IMR-90 (cell line): ENCODE measurements around the gene IL2. TPM values are rescaled to one million over a fixed set of nuclear protein-coding genes. Genes with fewer than 3 reads are reported as not detected.

Experiments
- ATAC-seq: fragments of 200-7000 bp; cut with Tn5 transposase; 2 replicates; pipeline ENCODE4 v1.9.1; 2020; ENCODE audit warnings: low read depth, mild to moderate bottlenecking, moderate library complexity
- BruUV-seq: library from RNA; stranded (reverse); fragments of 400-500 nt; replicated peaks from 2 replicates; lab custom pipeline; 2021; lab: Mats Ljungman, UMichigan
- CTCF ChIA-PET: fragments of 300-600 bp; formaldehyde crosslinking; extraction: SDS; loops from one replicate; lab custom pipeline; 2021; ENCODE audit warnings: antibody characterized with exemption; lab: Yijun Ruan, JAX
- POLR2A ChIA-PET: fragments of 300-600 bp; sonication (Branson Sonifier 250); formaldehyde crosslinking; loops from one replicate; lab custom pipeline; 2022; ENCODE audit warnings: antibody characterized with exemption; ENCODE audit not compliant: unreplicated experiment; lab: Charles Lee
- DNase-seq: peaks from one replicate; pipeline ENCODE4 v3.0.0; 2013
- H2AFZ ChIP-seq: replicated peaks from 2 replicates; pipeline ENCODE3; 2013; ENCODE audit warnings: low read length, mild to moderate bottlenecking; ENCODE audit not compliant: poor library complexity
- H2AK5ac ChIP-seq: 2 replicates; pipeline ENCODE4 v1.6.1; 2013; ENCODE audit warnings: low read depth, low read length, inconsistent platforms
- H2AK9ac ChIP-seq: replicated peaks from 2 replicates; pipeline ENCODE3; 2013; ENCODE audit warnings: mild to moderate bottlenecking, low read depth, low read length, moderate library complexity; ENCODE audit not compliant: poor library complexity
- H2BK120ac ChIP-seq: 2 replicates; pipeline ENCODE4 v1.6.1; 2013; ENCODE audit warnings: low read depth, low read length, inconsistent platforms
- H2BK15ac ChIP-seq: 3 replicates; pipeline ENCODE4 v1.6.1; 2013; ENCODE audit warnings: low read depth, low read length, inconsistent platforms
- H2BK20ac ChIP-seq: 2 replicates; pipeline ENCODE4 v1.6.1; 2013; ENCODE audit warnings: low read depth, mild to moderate bottlenecking, inconsistent platforms, low read length, moderate library complexity
- H2BK5ac ChIP-seq: 2 replicates; pipeline ENCODE4 v1.6.1; 2013; ENCODE audit warnings: mild to moderate bottlenecking, low read depth, low read length, inconsistent platforms; ENCODE audit not compliant: poor library complexity, severe bottlenecking
- H3K14ac ChIP-seq: replicated peaks from 2 replicates; pipeline ENCODE4 v1.6.1; 2013; ENCODE audit warnings: low read depth, low read length, inconsistent platforms
- H3K18ac ChIP-seq: 2 replicates; pipeline ENCODE4 v1.6.1; 2013; ENCODE audit warnings: low read depth, low read length, control low read depth
- H3K23ac ChIP-seq: 2 replicates; pipeline ENCODE4 v1.6.1; 2013; ENCODE audit warnings: low read depth, low read length, inconsistent platforms
- H3K27ac ChIP-seq: 2 replicates; pipeline ENCODE4 v1.5.1; 2013; ENCODE audit warnings: mild to moderate bottlenecking, control low read depth, low read length; ENCODE audit not compliant: insufficient read depth
- H3K27me3 ChIP-seq: 2 replicates; pipeline ENCODE4 v1.6.1; 2013; ENCODE audit warnings: low read length; ENCODE audit not compliant: control insufficient read depth, insufficient read depth
- H3K36me3 ChIP-seq: 2 replicates; pipeline ENCODE4 v1.6.1; 2013; ENCODE audit warnings: low read length, mixed read lengths; ENCODE audit not compliant: control insufficient read depth, insufficient read depth
- H3K4ac ChIP-seq: 2 replicates; pipeline ENCODE4 v1.6.1; 2013; ENCODE audit warnings: low read depth, low read length, inconsistent platforms
- H3K4me1 ChIP-seq: 2 replicates; pipeline ENCODE4 v1.6.1; 2013; ENCODE audit warnings: low read length, mixed read lengths; ENCODE audit not compliant: control insufficient read depth, insufficient read depth
- H3K4me2 ChIP-seq: 2 replicates; pipeline ENCODE4 v1.6.1; 2013; ENCODE audit warnings: low read depth, mild to moderate bottlenecking, control low read depth, low read length, moderate library complexity
- H3K4me3 ChIP-seq: 2 replicates; pipeline ENCODE4 v1.5.1; 2013; ENCODE audit warnings: low read depth, mild to moderate bottlenecking, control low read depth, low read length, moderate library complexity; ENCODE audit not compliant: insufficient read depth
- H3K56ac ChIP-seq: 2 replicates; pipeline ENCODE4 v1.6.1; 2013; ENCODE audit warnings: low read length, inconsistent platforms; ENCODE audit not compliant: insufficient read depth; ENCODE audit errors: extremely low read depth
- H3K79me1 ChIP-seq, 2 experiments: 2 replicates each; pipeline ENCODE4 v1.6.1; 2013; ENCODE audit warnings: low read length in 2 of 2, inconsistent platforms in 1 of 2, low read depth in 1 of 2
- H3K9ac ChIP-seq: 2 replicates; pipeline ENCODE4 v1.6.1; 2013; ENCODE audit warnings: low read depth, low read length, control low read depth
- H3K9me1 ChIP-seq: 2 replicates; pipeline ENCODE4 v1.6.1; 2013; ENCODE audit warnings: low read length, inconsistent platforms; ENCODE audit not compliant: insufficient read depth
- H3K9me3 ChIP-seq: 2 replicates; pipeline ENCODE4 v1.6.1; 2013; ENCODE audit warnings: low read length; ENCODE audit not compliant: control insufficient read depth, insufficient read depth
- H4K20me1 ChIP-seq: 2 replicates; pipeline ENCODE4 v1.6.1; 2013; ENCODE audit warnings: low read length, inconsistent platforms; ENCODE audit not compliant: insufficient read depth
- H4K5ac ChIP-seq: 2 replicates; pipeline ENCODE4 v1.6.1; 2013; ENCODE audit warnings: mild to moderate bottlenecking, low read depth, low read length, control low read depth
- H4K8ac ChIP-seq, 2 experiments: 2 replicates each; pipeline ENCODE4 v1.6.1; 2013; ENCODE audit warnings: low read depth in 2 of 2, low read length in 2 of 2, control low read depth in 1 of 2, inconsistent platforms in 1 of 2
- H4K91ac ChIP-seq: 2 replicates; pipeline ENCODE4 v1.6.1; 2013; ENCODE audit warnings: low read depth, low read length, inconsistent platforms; ENCODE audit not compliant: insufficient read depth
- MAFK ChIP-seq: IDR thresholded peaks from 2 replicates; pipeline ENCODE4 v1.6.1; 2012; ENCODE audit warnings: low read depth, low read length, improper control_type of control experiment
- RCOR1 ChIP-seq: IDR thresholded peaks from 2 replicates; pipeline ENCODE4 v1.6.1; 2012; ENCODE audit warnings: mild to moderate bottlenecking, low read length, improper control_type of control experiment; ENCODE audit not compliant: insufficient replicate concordance
- WGBS, 2 experiments: methylation state at CpG; one replicate each; pipeline versions ENCODE4 v1.1.5 to v1.1.7; 2013; ENCODE audit warnings: missing lambda C conversion rate in 2 of 2; ENCODE audit not compliant: insufficient read length in 1 of 2; ENCODE audit errors: extremely low coverage in 2 of 2; 5-methylcytosine and 5-hydroxymethylcytosine counted together
- dilution Hi-C: fragments of 300-500 bp; cut with HindIII; formaldehyde crosslinking; loops from one replicate; pipeline ENCODE4 v1.14.3; 2018; ENCODE audit warnings: low sequenced_read_pairs; ENCODE audit not compliant: unreplicated experiment
- in situ Hi-C: fragments of 300-500 bp; cut with MboI; formaldehyde crosslinking; loops from 3 replicates; pipeline ENCODE4 v1.14.3; 2019; ENCODE audit warnings: low sequenced_read_pairs, inconsistent platforms, mixed read lengths
- intact Hi-C: fragments of 100-400 bp; cut with micrococcal nuclease; formaldehyde crosslinking; loops from 2 replicates; pipeline ENCODE4 v1.10.0; 2022
- polyA plus RNA-seq, 3 experiments: library from polyadenylated mRNA; depleted of rRNA; stranded (reverse); fragments of >200 nt; gene quantifications; 2 replicates each; pipeline ENCODE4 v1.2.3, GENCODE V29; 2012; ENCODE audit warnings: low replicate concordance in 1 of 3
- total RNA-seq: library from RNA; depleted of rRNA; stranded (reverse); fragments of >200 nt; gene quantifications from 2 replicates; pipeline ENCODE4 v1.2.3, GENCODE V29; 2012
- TF ChIP-seq, protein P1 (sequence below): conservative IDR thresholded peaks from 2 replicates; pipeline ENCODE4 v1.5.1; 2012; ENCODE audit warnings: mild to moderate bottlenecking, low read depth, low read length, improper control_type of control experiment

IL2 gene
- total and polyA plus RNA-seq, 2 of the 4 experiments (the other 2 are of a cell fraction) = not detected

DNA sequence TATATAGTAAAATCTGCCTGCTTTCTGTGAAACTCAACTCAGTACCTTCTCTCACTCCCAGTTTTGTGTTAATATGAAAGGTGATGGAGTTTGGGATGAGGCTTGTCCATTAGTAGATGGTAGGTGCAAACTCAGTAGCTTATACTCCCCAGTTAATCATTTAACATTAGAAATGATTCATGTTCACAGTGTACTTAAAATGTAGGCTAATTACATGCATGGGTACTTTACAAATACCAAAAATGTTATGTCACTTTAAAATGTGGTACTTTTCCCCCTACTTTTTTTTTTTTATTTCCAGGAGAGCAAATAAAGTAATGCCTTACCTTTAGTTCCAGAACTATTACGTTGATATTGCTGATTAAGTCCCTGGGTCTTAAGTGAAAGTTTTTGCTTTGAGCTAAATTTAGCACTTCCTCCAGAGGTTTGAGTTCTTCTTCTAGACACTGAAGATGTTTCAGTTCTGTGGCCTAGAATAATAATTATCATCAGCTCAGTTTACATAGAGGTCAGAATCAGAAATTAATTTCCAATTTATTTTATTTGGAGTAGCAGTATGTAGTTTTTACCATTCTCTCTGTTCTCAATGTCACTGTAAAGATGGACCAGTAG is 3.0 kb downstream of the IL2 start:
- H3K4ac ChIP-seq = no peak overlapping the region
- no peak overlapping the region for H4K5ac ChIP-seq
- H3K4me1 ChIP-seq = no peaks in the 10 kb centered on the region
- intact Hi-C loops = loop anchor here (10.0 kb wide), 1 partner anchor 549 kb away; no protein-coding TSS in a partner anchor
- no peaks in the 10 kb centered on the region for H3K36me3 ChIP-seq
- no peak for TF ChIP-seq MAFK
- no peak for TF ChIP-seq RCOR1
- TF ChIP-seq, protein P1, sequence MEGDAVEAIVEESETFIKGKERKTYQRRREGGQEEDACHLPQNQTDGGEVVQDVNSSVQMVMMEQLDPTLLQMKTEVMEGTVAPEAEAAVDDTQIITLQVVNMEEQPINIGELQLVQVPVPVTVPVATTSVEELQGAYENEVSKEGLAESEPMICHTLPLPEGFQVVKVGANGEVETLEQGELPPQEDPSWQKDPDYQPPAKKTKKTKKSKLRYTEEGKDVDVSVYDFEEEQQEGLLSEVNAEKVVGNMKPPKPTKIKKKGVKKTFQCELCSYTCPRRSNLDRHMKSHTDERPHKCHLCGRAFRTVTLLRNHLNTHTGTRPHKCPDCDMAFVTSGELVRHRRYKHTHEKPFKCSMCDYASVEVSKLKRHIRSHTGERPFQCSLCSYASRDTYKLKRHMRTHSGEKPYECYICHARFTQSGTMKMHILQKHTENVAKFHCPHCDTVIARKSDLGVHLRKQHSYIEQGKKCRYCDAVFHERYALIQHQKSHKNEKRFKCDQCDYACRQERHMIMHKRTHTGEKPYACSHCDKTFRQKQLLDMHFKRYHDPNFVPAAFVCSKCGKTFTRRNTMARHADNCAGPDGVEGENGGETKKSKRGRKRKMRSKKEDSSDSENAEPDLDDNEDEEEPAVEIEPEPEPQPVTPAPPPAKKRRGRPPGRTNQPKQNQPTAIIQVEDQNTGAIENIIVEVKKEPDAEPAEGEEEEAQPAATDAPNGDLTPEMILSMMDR = no peak
- H2AK5ac ChIP-seq = no peak overlapping the region
- no peak overlapping the region for H3K23ac ChIP-seq
- no peak overlapping the region for H4K91ac ChIP-seq
- no peak overlapping the region for H3K18ac ChIP-seq
- no TSS peak for BruUV-seq
- no peak overlapping the region for H4K8ac ChIP-seq
- no peak for ATAC-seq
- no peak overlapping the region for H3K9ac ChIP-seq
- no peak overlapping the region for H3K56ac ChIP-seq
- peaks cover 2% of the 10 kb centered on the region; the same call in 1 of the 2 replicates for H3K27me3 ChIP-seq
- no peak overlapping the region for H3K14ac ChIP-seq
- ChIA-PET POLR2A (no interaction called here), CTCF (no interaction called here)
- dilution Hi-C loops = no loop called here
- H2AK9ac ChIP-seq = no peak overlapping the region
- H4K20me1 ChIP-seq = no peaks in the 10 kb centered on the region
- H3K27ac ChIP-seq = no peak overlapping the region
- H2BK15ac ChIP-seq = no peak overlapping the region
- DNase-seq = no peak
- H2BK20ac ChIP-seq = no peak overlapping the region
- no peak overlapping the region for H3K4me3 ChIP-seq
- H2BK120ac ChIP-seq = no peak overlapping the region
- in situ Hi-C loops = no loop called here
- WGBS, 2 experiments = no CpG with 5 or more reads among the region's 1 CpG
- no peak overlapping the region for H2AFZ ChIP-seq
- no peaks in the 10 kb centered on the region for H3K79me1 ChIP-seq
- H2BK5ac ChIP-seq = no peak overlapping the region
- no peaks in the 10 kb centered on the region for H3K9me1 ChIP-seq
- no peak overlapping the region for H3K4me2 ChIP-seq
- H3K9me3 ChIP-seq = no peaks in the 10 kb centered on the region
